ENCODE results near the gene SLC25A19.

GRCh38 chr17:75241996-75242460 is 47.2 kb downstream of the SLC25A19 start:
- TF ChIP-seq CTCF (IDR thresholded peaks at IDR 0.05) (no peak), SIN3A (IDR thresholded peaks at IDR 0.05; ENCODE audit: borderline replicate concordance, insufficient read depth, low read depth, low read length) (no peak), POLR2AphosphoS5 (IDR thresholded peaks at IDR 0.05; ENCODE audit: low read depth, low read length) (no peak), REST (IDR thresholded peaks at IDR 0.05; ENCODE audit: insufficient read depth in 1 of 2, low read depth in 2 of 2, low read length in 1 of 2) (no peak)
